PC-3 (cell line): ENCODE results near the gene ZNF576.

Experiments
- EZH2 ChIP-seq: fragments of 300-600 bp; sonication (generic); IDR thresholded peaks from one replicate; pipeline ENCODE4 v1.6.1; 2017; ENCODE audit warnings: antibody characterized with exemption, mild to moderate bottlenecking, low read length; ENCODE audit not compliant: unreplicated experiment
- EZH2phosphoT487 ChIP-seq: fragments of 300-600 bp; sonication (generic); IDR thresholded peaks from 2 replicates; pipeline ENCODE4 v1.6.1; 2018; ENCODE audit warnings: mild to moderate bottlenecking, antibody characterized with exemption, low read length, borderline replicate concordance
- TF ChIP-seq, protein P1 (sequence below): fragments of 300-600 bp; sonication (generic); conservative IDR thresholded peaks from 2 replicates; pipeline ENCODE4 v1.5.1; 2017; ENCODE audit warnings: antibody characterized with exemption, low read depth, mild to moderate bottlenecking, low read length

DNA sequence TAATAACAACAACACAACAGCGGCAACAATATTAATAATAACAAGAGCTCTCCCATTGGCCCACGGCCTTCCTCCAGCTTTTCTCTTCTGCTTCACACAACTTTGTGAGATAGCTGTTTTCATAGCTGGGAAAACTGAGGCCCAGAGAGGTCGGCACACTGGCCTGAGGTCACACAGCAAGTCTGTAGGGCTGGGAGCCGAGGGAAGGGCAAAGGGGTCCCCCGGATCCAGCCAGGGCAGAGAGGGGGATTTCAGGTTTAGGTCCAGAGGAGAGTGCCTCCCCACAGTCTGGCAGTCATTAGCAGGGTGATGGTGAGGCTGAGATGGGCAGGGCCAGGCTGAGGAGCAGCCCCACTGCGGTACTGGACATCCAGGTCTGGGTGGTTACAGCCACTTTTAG lies 52.2 kb downstream of the ZNF576 start:
- TF ChIP-seq, protein P1, sequence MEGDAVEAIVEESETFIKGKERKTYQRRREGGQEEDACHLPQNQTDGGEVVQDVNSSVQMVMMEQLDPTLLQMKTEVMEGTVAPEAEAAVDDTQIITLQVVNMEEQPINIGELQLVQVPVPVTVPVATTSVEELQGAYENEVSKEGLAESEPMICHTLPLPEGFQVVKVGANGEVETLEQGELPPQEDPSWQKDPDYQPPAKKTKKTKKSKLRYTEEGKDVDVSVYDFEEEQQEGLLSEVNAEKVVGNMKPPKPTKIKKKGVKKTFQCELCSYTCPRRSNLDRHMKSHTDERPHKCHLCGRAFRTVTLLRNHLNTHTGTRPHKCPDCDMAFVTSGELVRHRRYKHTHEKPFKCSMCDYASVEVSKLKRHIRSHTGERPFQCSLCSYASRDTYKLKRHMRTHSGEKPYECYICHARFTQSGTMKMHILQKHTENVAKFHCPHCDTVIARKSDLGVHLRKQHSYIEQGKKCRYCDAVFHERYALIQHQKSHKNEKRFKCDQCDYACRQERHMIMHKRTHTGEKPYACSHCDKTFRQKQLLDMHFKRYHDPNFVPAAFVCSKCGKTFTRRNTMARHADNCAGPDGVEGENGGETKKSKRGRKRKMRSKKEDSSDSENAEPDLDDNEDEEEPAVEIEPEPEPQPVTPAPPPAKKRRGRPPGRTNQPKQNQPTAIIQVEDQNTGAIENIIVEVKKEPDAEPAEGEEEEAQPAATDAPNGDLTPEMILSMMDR = no peak
- TF ChIP-seq EZH2phosphoT487 (no peak), EZH2 (no peak)
